ENCODE results near the gene SLC35A5.

DNA sequence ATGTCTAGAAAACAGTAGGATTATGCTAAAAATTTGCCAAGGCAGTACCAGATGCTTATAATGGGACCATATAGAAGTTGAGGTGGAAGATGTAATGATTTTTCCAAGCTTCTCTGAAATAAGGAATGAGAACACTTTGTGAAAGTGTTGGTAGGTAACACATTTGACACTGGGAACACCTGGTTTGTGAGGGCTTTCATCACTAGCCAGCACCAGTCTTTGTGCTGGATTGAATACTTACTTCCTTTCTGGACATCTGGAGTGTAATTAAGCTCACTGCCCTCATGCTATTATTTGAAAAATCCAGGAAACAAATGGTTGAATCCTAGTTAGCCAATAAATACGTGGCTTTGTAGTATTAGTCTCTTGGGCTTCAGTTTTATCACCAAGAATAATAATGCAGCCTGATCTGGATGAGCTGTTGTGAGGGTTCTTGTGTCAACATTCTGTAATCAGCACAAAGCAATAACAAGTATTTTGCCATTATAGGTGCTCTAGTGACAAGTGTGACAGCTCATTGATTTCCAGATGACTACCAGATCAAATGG lies 66.1 kb downstream of the SLC35A5 start:
- TF ChIP-seq POLR2A (IDR thresholded peaks at IDR 0.05; ENCODE audit: low read length), result no peak
- no peak for TF ChIP-seq GATA1 (IDR thresholded peaks at IDR 0.05; ENCODE audit: low read depth, low read length)
